Erythroblast (primary cell): ENCODE results near the gene CRYGN.

Experiments
- GATA1 ChIP-seq: IDR thresholded peaks from 2 replicates; pipeline ENCODE4 v1.6.1; 2011; ENCODE audit warnings: low read depth, mild to moderate bottlenecking, control low read depth, low read length, moderate library complexity
- POLR2A ChIP-seq: IDR thresholded peaks from 2 replicates; pipeline ENCODE4 v1.6.1; 2011; ENCODE audit warnings: mild to moderate bottlenecking, low read length

- TF ChIP-seq POLR2A = no peak
- TF ChIP-seq GATA1 = no peak
These were observed 47.5 kb downstream of the CRYGN start for GRCh38 chr7:151392426-151392825.
